ENCODE data around the gene CD7. TPM values are rescaled to one million over a fixed set of nuclear protein-coding genes. Genes with fewer than 3 reads are reported as not detected.

The CD7 gene
- total and polyA plus RNA-seq, 9 of the 15 experiments (the other 6 are each of a cell fraction or from before 2014, with no cell fraction given), result 0.21 to 0.35 TPM; not detected in 7

- TF ChIP-seq ZBTB40 (IDR thresholded peaks at IDR 0.05) (no peak), ZBTB40 (CRISPR knock-in tag; IDR thresholded peaks at IDR 0.05) (peak; percentile 59; the same call in 1 of the 2 replicates), RBM25 (IDR thresholded peaks at IDR 0.05; ENCODE audit: low read depth, low read length, severe bottlenecking) (no peak), NKRF (IDR thresholded peaks at IDR 0.05; ENCODE audit: borderline replicate concordance) (peak; percentile 57; the same call in 1 of the 2 replicates), MAX (CRISPR knock-in tag; IDR thresholded peaks at IDR 0.05) (peak; percentile 93), GTF2A2 (tag; IDR thresholded peaks at IDR 0.05) (no peak), PHB2 (IDR thresholded peaks at IDR 0.05; ENCODE audit: low read depth) (no peak), CREM (IDR thresholded peaks at IDR 0.05; ENCODE audit: low read depth) (peak; percentile 14; the same call in 1 of the 2 replicates), PHF20 (IDR thresholded peaks at IDR 0.05; ENCODE audit: partially characterized antibody) (peak; percentile 54), VEZF1 (CRISPR knock-in tag; IDR thresholded peaks at IDR 0.05) (no peak), SRSF9 (IDR thresholded peaks at IDR 0.05; ENCODE audit: borderline replicate concordance, low read depth, low read length) (no peak), ATF3 (IDR thresholded peaks at IDR 0.05) (peak; percentile 35; the same call in 1 of the 2 replicates), ATF3 (CRISPR knock-in tag; conservative IDR thresholded peaks at IDR 0.05) (peak; percentile 63; the same call in 1 of the 2 replicates)
Observed at GRCh38 chr17:82358465-82359350, 41.3 kb upstream of the CD7 start, which contains the start of gene TEX19 (continued).

Data from K562 (cell line).